OCI-M2 (cell line): Measurements from ENCODE around the gene SULT6B1.

Experiments used
- DNase-seq: peaks from one replicate; lab custom pipeline; 2025; ENCODE audit not compliant: unreplicated experiment; lab: John Stamatoyannopoulos, UW

Gene SULT6B1

DNA sequence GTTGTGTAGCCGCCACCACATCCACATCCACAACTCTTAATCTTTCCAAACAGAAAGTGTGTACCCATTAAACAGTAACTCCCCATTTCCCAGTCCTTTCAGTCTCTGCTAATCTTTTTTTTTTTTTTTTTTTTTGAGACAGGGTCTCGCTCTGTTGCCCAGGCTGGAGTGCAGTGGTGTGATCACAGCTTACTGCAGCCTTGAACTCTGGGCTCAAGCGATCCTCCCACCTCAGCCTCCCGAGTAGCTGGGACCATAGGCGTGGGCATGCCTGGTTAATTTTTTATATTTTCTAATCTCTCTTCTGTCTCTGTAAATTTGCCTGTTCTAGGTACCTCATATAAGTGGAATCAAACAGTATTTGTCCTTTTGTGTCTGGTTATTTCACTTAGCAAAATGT, 35.2 kb downstream of the SULT6B1 start:
- no peak for DNase-seq

DNA sequence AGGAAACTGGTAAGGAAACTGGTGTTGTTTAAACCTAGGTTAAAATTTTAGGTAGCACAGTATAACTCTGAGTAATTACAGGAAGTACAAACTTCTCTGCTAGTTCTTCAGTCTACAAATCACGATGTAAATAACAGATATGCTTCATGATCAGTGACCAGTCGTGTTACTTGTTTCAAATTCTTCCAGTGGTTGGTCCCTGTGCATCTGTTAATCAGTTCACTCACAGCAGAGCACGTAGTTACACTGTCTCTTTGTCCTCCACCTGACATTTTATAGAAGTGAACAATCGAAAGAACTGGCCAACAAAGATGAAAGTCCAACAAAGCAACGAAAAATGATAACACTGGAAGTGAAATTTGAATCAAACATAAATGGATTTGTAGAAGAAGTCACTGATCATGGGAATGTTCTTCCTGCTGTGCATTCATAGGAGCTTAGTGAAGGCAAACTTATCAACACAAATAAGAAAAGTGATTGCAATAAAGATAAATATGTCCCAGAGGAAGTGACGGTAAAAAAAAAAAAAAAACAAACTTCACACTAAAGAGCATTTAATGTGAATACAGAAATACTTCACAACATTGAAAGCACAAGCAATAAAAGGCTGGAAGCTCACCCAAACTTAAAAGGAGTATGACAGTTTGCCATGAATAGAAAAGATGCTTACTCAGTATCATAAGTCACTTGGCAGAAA, 38.7 kb downstream of the SULT6B1 start:
- DNase-seq = no peak

GRCh38 chr2:37148325-37148724, 40.1 kb downstream of the SULT6B1 start:
- DNase-seq = no peak

- DNase-seq = no peak
These were observed 42.4 kb downstream of the SULT6B1 start for GRCh38 chr2:37146062-37146461.

- DNase-seq = no peak
These were observed 44.5 kb downstream of the SULT6B1 start for GRCh38 chr2:37143974-37144373.

GRCh38 chr2:37142546-37142945, 45.9 kb downstream of the SULT6B1 start:
- no peak for DNase-seq

GRCh38 chr2:37132914-37133313, 55.6 kb downstream of the SULT6B1 start:
- DNase-seq = no peak

- DNase-seq = no peak
These were observed 63.1 kb downstream of the SULT6B1 start for GRCh38 chr2:37125416-37125815.

DNA sequence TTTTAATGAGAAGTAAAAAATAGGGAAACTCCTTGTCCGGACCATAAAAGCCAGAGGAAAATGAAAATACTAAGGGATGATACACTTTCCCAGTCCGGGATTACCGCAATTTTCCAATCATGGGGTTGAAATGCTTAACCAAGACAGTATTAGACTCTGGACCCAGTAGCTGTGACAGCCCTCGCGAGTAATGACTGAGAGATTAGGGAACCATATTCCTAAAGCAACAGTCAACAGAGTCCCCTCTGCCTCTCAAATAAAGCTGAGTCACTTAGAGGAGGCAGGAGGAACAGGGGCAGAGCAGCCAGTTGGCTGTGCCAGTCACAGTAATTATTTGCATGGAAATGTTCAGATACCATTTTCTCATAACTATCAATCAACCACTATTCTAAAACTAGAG, 69.3 kb downstream of the SULT6B1 start:
- DNase-seq = no peak
